IMR-90 (cell line): ENCODE results near the gene NFYC. TPM values are rescaled to one million over a fixed set of nuclear protein-coding genes. Genes with fewer than 3 reads are reported as not detected.

Source experiments
- ATAC-seq: fragments of 200-7000 bp; cut with Tn5 transposase; 2 replicates; pipeline ENCODE4 v1.9.1; 2020; ENCODE audit warnings: low read depth, mild to moderate bottlenecking, moderate library complexity
- BruUV-seq: library from RNA; stranded (reverse); fragments of 400-500 nt; replicated peaks from 2 replicates; lab custom pipeline; 2021; lab: Mats Ljungman, UMichigan
- CTCF ChIA-PET: fragments of 300-600 bp; formaldehyde crosslinking; extraction: SDS; loops from one replicate; lab custom pipeline; 2021; ENCODE audit warnings: antibody characterized with exemption; lab: Yijun Ruan, JAX
- POLR2A ChIA-PET: fragments of 300-600 bp; sonication (Branson Sonifier 250); formaldehyde crosslinking; loops from one replicate; lab custom pipeline; 2022; ENCODE audit warnings: antibody characterized with exemption; ENCODE audit not compliant: unreplicated experiment; lab: Charles Lee
- DNase-seq: peaks from one replicate; pipeline ENCODE4 v3.0.0; 2013
- H2AFZ ChIP-seq: replicated peaks from 2 replicates; pipeline ENCODE3; 2013; ENCODE audit warnings: low read length, mild to moderate bottlenecking; ENCODE audit not compliant: poor library complexity
- H2AK5ac ChIP-seq: 2 replicates; pipeline ENCODE4 v1.6.1; 2013; ENCODE audit warnings: low read depth, low read length, inconsistent platforms
- H2AK9ac ChIP-seq: replicated peaks from 2 replicates; pipeline ENCODE3; 2013; ENCODE audit warnings: mild to moderate bottlenecking, low read depth, low read length, moderate library complexity; ENCODE audit not compliant: poor library complexity
- H2BK120ac ChIP-seq: 2 replicates; pipeline ENCODE4 v1.6.1; 2013; ENCODE audit warnings: low read depth, low read length, inconsistent platforms
- H2BK15ac ChIP-seq: 3 replicates; pipeline ENCODE4 v1.6.1; 2013; ENCODE audit warnings: low read depth, low read length, inconsistent platforms
- H2BK20ac ChIP-seq: 2 replicates; pipeline ENCODE4 v1.6.1; 2013; ENCODE audit warnings: low read depth, mild to moderate bottlenecking, inconsistent platforms, low read length, moderate library complexity
- H2BK5ac ChIP-seq: 2 replicates; pipeline ENCODE4 v1.6.1; 2013; ENCODE audit warnings: mild to moderate bottlenecking, low read depth, low read length, inconsistent platforms; ENCODE audit not compliant: poor library complexity, severe bottlenecking
- H3K14ac ChIP-seq: replicated peaks from 2 replicates; pipeline ENCODE4 v1.6.1; 2013; ENCODE audit warnings: low read depth, low read length, inconsistent platforms
- H3K18ac ChIP-seq: 2 replicates; pipeline ENCODE4 v1.6.1; 2013; ENCODE audit warnings: low read depth, low read length, control low read depth
- H3K23ac ChIP-seq: 2 replicates; pipeline ENCODE4 v1.6.1; 2013; ENCODE audit warnings: low read depth, low read length, inconsistent platforms
- H3K27ac ChIP-seq: 2 replicates; pipeline ENCODE4 v1.5.1; 2013; ENCODE audit warnings: mild to moderate bottlenecking, control low read depth, low read length; ENCODE audit not compliant: insufficient read depth
- H3K27me3 ChIP-seq: 2 replicates; pipeline ENCODE4 v1.6.1; 2013; ENCODE audit warnings: low read length; ENCODE audit not compliant: control insufficient read depth, insufficient read depth
- H3K36me3 ChIP-seq: 2 replicates; pipeline ENCODE4 v1.6.1; 2013; ENCODE audit warnings: low read length, mixed read lengths; ENCODE audit not compliant: control insufficient read depth, insufficient read depth
- H3K4ac ChIP-seq: 2 replicates; pipeline ENCODE4 v1.6.1; 2013; ENCODE audit warnings: low read depth, low read length, inconsistent platforms
- H3K4me1 ChIP-seq: 2 replicates; pipeline ENCODE4 v1.6.1; 2013; ENCODE audit warnings: low read length, mixed read lengths; ENCODE audit not compliant: control insufficient read depth, insufficient read depth
- H3K4me2 ChIP-seq: 2 replicates; pipeline ENCODE4 v1.6.1; 2013; ENCODE audit warnings: low read depth, mild to moderate bottlenecking, control low read depth, low read length, moderate library complexity
- H3K4me3 ChIP-seq: 2 replicates; pipeline ENCODE4 v1.5.1; 2013; ENCODE audit warnings: low read depth, mild to moderate bottlenecking, control low read depth, low read length, moderate library complexity; ENCODE audit not compliant: insufficient read depth
- H3K56ac ChIP-seq: 2 replicates; pipeline ENCODE4 v1.6.1; 2013; ENCODE audit warnings: low read length, inconsistent platforms; ENCODE audit not compliant: insufficient read depth; ENCODE audit errors: extremely low read depth
- H3K79me1 ChIP-seq, 2 experiments: 2 replicates each; pipeline ENCODE4 v1.6.1; 2013; ENCODE audit warnings: low read length in 2 of 2, inconsistent platforms in 1 of 2, low read depth in 1 of 2
- H3K9ac ChIP-seq: 2 replicates; pipeline ENCODE4 v1.6.1; 2013; ENCODE audit warnings: low read depth, low read length, control low read depth
- H3K9me1 ChIP-seq: 2 replicates; pipeline ENCODE4 v1.6.1; 2013; ENCODE audit warnings: low read length, inconsistent platforms; ENCODE audit not compliant: insufficient read depth
- H3K9me3 ChIP-seq: 2 replicates; pipeline ENCODE4 v1.6.1; 2013; ENCODE audit warnings: low read length; ENCODE audit not compliant: control insufficient read depth, insufficient read depth
- H4K20me1 ChIP-seq: 2 replicates; pipeline ENCODE4 v1.6.1; 2013; ENCODE audit warnings: low read length, inconsistent platforms; ENCODE audit not compliant: insufficient read depth
- H4K5ac ChIP-seq: 2 replicates; pipeline ENCODE4 v1.6.1; 2013; ENCODE audit warnings: mild to moderate bottlenecking, low read depth, low read length, control low read depth
- H4K8ac ChIP-seq, 2 experiments: 2 replicates each; pipeline ENCODE4 v1.6.1; 2013; ENCODE audit warnings: low read depth in 2 of 2, low read length in 2 of 2, control low read depth in 1 of 2, inconsistent platforms in 1 of 2
- H4K91ac ChIP-seq: 2 replicates; pipeline ENCODE4 v1.6.1; 2013; ENCODE audit warnings: low read depth, low read length, inconsistent platforms; ENCODE audit not compliant: insufficient read depth
- CHD1 ChIP-seq: IDR thresholded peaks from 2 replicates; pipeline ENCODE4 v1.6.1; 2012; ENCODE audit warnings: low read depth, low read length, improper control_type of control experiment
- FOS ChIP-seq: fragments of 150-350 bp; IDR thresholded peaks from 2 replicates; pipeline ENCODE4 v1.6.1; 2016; ENCODE audit warnings: low read depth, low read length
- MAFK ChIP-seq: IDR thresholded peaks from 2 replicates; pipeline ENCODE4 v1.6.1; 2012; ENCODE audit warnings: low read depth, low read length, improper control_type of control experiment
- MXI1 ChIP-seq: IDR thresholded peaks from 2 replicates; pipeline ENCODE4 v1.6.1; 2012; ENCODE audit warnings: low read depth, mild to moderate bottlenecking, low read length, moderate library complexity, borderline replicate concordance
- NFE2L2 ChIP-seq: fragments of 150-350 bp; IDR thresholded peaks from 2 replicates; pipeline ENCODE4 v1.6.1; 2016; ENCODE audit warnings: low read depth, mild to moderate bottlenecking, low read length
- RCOR1 ChIP-seq: IDR thresholded peaks from 2 replicates; pipeline ENCODE4 v1.6.1; 2012; ENCODE audit warnings: mild to moderate bottlenecking, low read length, improper control_type of control experiment; ENCODE audit not compliant: insufficient replicate concordance
- RFX5 ChIP-seq: IDR thresholded peaks from 2 replicates; pipeline ENCODE4 v1.8.0; 2012; ENCODE audit warnings: low read depth, mild to moderate bottlenecking, low read length, moderate library complexity
- SMC3 ChIP-seq: fragments of 150-350 bp; IDR thresholded peaks from 2 replicates; pipeline ENCODE4 v1.6.1; 2016; ENCODE audit warnings: low read depth, mild to moderate bottlenecking, antibody characterized with exemption, low read length, moderate library complexity
- WGBS, 2 experiments: methylation state at CpG; one replicate each; pipeline versions ENCODE4 v1.1.5 to v1.1.7; 2013; ENCODE audit warnings: missing lambda C conversion rate in 2 of 2; ENCODE audit not compliant: insufficient read length in 1 of 2; ENCODE audit errors: extremely low coverage in 2 of 2; 5-methylcytosine and 5-hydroxymethylcytosine counted together
- dilution Hi-C: fragments of 300-500 bp; cut with HindIII; formaldehyde crosslinking; loops from one replicate; pipeline ENCODE4 v1.14.3; 2018; ENCODE audit warnings: low sequenced_read_pairs; ENCODE audit not compliant: unreplicated experiment
- in situ Hi-C: fragments of 300-500 bp; cut with MboI; formaldehyde crosslinking; loops from 3 replicates; pipeline ENCODE4 v1.14.3; 2019; ENCODE audit warnings: low sequenced_read_pairs, inconsistent platforms, mixed read lengths
- intact Hi-C: fragments of 100-400 bp; cut with micrococcal nuclease; formaldehyde crosslinking; loops from 2 replicates; pipeline ENCODE4 v1.10.0; 2022
- polyA plus RNA-seq, 3 experiments: library from polyadenylated mRNA; depleted of rRNA; stranded (reverse); fragments of >200 nt; gene quantifications; 2 replicates each; pipeline ENCODE4 v1.2.3, GENCODE V29; 2012; ENCODE audit warnings: low replicate concordance in 1 of 3
- total RNA-seq: library from RNA; depleted of rRNA; stranded (reverse); fragments of >200 nt; gene quantifications from 2 replicates; pipeline ENCODE4 v1.2.3, GENCODE V29; 2012
- TF ChIP-seq, protein P1 (sequence below): fragments of 150-350 bp; IDR thresholded peaks from 2 replicates; pipeline ENCODE4 v1.6.1; 2016; ENCODE audit warnings: low read depth, mild to moderate bottlenecking, low read length, moderate library complexity, borderline replicate concordance

The NFYC gene
- total and polyA plus RNA-seq, 2 of the 4 experiments (the other 2 are of a cell fraction) = 45.2 to 62.2 TPM

DNA sequence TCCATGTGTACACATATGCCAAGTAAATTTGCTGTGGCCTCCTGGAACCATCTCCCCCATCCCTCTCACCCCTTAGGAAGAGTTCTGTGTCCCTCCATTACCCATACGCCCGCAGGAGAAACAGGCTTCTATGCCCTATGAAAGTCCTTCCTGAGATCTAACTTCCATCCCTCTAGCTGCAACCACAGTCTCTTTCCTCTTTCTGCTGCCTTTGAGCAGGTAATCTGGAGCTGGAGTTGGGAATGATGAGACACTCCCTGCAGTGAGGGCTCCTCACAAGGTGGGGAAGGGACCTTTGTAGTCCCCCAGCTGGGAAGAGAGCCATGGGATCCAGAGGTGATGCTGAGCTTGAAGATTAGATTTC is 90.1 kb downstream of the NFYC start:
- Histone ChIP-seq H2AK5ac (no peak overlapping the region), H3K56ac (no peak overlapping the region), H2BK120ac (no peak overlapping the region), H4K5ac (no peak overlapping the region), H3K4ac (no peak overlapping the region), H4K91ac (no peak overlapping the region), H3K79me1 (no peaks in the 10 kb centered on the region), H3K14ac (no peak overlapping the region), H2BK5ac (no peak overlapping the region), H3K36me3 (no peaks in the 10 kb centered on the region), H3K27me3 (peaks cover 26% of the 10 kb centered on the region), H3K27ac (no peak overlapping the region), H3K4me1 (no peaks in the 10 kb centered on the region; the same call in 1 of the 2 replicates), H2AFZ (no peak overlapping the region), H3K9me1 (no peaks in the 10 kb centered on the region; the same call in 1 of the 2 replicates), H3K4me3 (no peak overlapping the region), H2AK9ac (no peak overlapping the region), H2BK15ac (no peak overlapping the region), H3K4me2 (no peak overlapping the region), H3K23ac (no peak overlapping the region), H3K9ac (no peak overlapping the region), H3K9me3 (peaks cover 3% of the 10 kb centered on the region), H4K8ac (no peak overlapping the region), H2BK20ac (no peak overlapping the region), H3K18ac (no peak overlapping the region), H4K20me1 (no peaks in the 10 kb centered on the region)
- dilution Hi-C loops (no loop called here), intact Hi-C loops (loop anchor here (10.0 kb wide), 1 partner anchor 167 kb away; no protein-coding TSS in a partner anchor), in situ Hi-C loops (no loop called here)
- no TSS peak for BruUV-seq
- ChIA-PET CTCF (interaction anchor here (1.8 kb wide), 1 partner anchor 8 kb away, joined by 5 read pairs; no protein-coding TSS in a partner anchor), POLR2A (no interaction called here)
- DNase-seq (no peak), ATAC-seq (no peak)
- WGBS, 2 experiments = no CpG with 5 or more reads among the region's 2 CpGs
- no peak for TF ChIP-seq NFE2L2
- TF ChIP-seq MAFK = no peak
- TF ChIP-seq RCOR1 = no peak
- TF ChIP-seq MXI1 = no peak
- TF ChIP-seq, protein P1, sequence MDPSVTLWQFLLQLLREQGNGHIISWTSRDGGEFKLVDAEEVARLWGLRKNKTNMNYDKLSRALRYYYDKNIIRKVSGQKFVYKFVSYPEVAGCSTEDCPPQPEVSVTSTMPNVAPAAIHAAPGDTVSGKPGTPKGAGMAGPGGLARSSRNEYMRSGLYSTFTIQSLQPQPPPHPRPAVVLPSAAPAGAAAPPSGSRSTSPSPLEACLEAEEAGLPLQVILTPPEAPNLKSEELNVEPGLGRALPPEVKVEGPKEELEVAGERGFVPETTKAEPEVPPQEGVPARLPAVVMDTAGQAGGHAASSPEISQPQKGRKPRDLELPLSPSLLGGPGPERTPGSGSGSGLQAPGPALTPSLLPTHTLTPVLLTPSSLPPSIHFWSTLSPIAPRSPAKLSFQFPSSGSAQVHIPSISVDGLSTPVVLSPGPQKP = no peak
- TF ChIP-seq FOS = no peak
- TF ChIP-seq RFX5 = no peak
- TF ChIP-seq CHD1 = no peak
- TF ChIP-seq SMC3 = no peak
